ENCODE results near the gene LRRC75B. TPM values are rescaled to one million over a fixed set of nuclear protein-coding genes. Genes with fewer than 3 reads are reported as not detected.
A peak's percentile ranks its signal among the peaks of the same experiment; 100 is the strongest.
"Not testable (repeated sequence)": the region's sequence is repeated elsewhere in the genome, so short reads cannot be mapped to it uniquely, and the experiment has no call there.

Gene LRRC75B
- 10 to 100 TPM in 1 of 4 donors, 1 to 10 TPM in 3; 4.0 to 20.4 (median 7.8) TPM for total RNA-seq

GRCh38 chr22:24592851-24593558 lies at the start of gene LRRC75B:
LRRC75B (minus strand) TSS chr22:24593073; CDS start chr22:24593039, 34 bp downstream.
- Histone ChIP-seq H3K27me3 (no peaks in the 10 kb centered on the region), H3K4me1 (peaks cover 12 to 35% (median 25%) of the 10 kb centered on the region in 3 donors), H3K4me3 (peak within 1 kb of the TSS; percentile 59 to 93 (median 70)), H3K27ac (peak within 1 kb of the TSS; percentile 78 to 91 (median 84)), H3K36me3 (peaks cover 0 to 16% (median 0%) of the 10 kb centered on the region in 3 donors), H3K9me3 (no peaks in the 10 kb centered on the region)
- intact Hi-C loops (cut with DNase I), result no loop called here
- no peak for DNase-seq
- 31 to 60% methylated on average over 1 to 8 of the region's 72 CpGs for WGBS, 2 donors
- TF ChIP-seq POLR2A (IDR thresholded peaks at IDR 0.05), result peak in 2 of 4 donors; percentile 41 to 47
- no peak for TF ChIP-seq CTCF (IDR thresholded peaks at IDR 0.05)

GRCh38 chr22:24642307-24642706 lies 49.4 kb upstream of the LRRC75B start:
- DNase-seq; intact Hi-C loops (cut with DNase I); H3K27ac ChIP-seq; H3K36me3 ChIP-seq; H3K4me3 ChIP-seq; H3K27me3 ChIP-seq; H3K4me1 ChIP-seq; H3K9me3 ChIP-seq: not testable (repeated sequence)
- WGBS, 2 donors, result 67% methylated on average over 1 of the region's 1 CpG; no CpG with 5 or more reads in 1 of the 2 donors

GRCh38 chr22:24636513-24636912 lies 43.6 kb upstream of the LRRC75B start:
- H3K36me3 ChIP-seq; H3K4me3 ChIP-seq; DNase-seq; intact Hi-C loops (cut with DNase I); H3K9me3 ChIP-seq; H3K27me3 ChIP-seq; H3K27ac ChIP-seq: not testable (repeated sequence)
- H3K4me1 ChIP-seq, result peaks cover 0 to 15% (median 0%) of the 10 kb centered on the region in 3 donors
- WGBS, 2 donors, result 80 to 96% methylated on average over 3 of the region's 3 CpGs

GRCh38 chr22:24634776-24635389 lies 42.0 kb upstream of the LRRC75B start:
- DNase-seq; H3K36me3 ChIP-seq; H3K27ac ChIP-seq; H3K27me3 ChIP-seq; H3K9me3 ChIP-seq; H3K4me3 ChIP-seq; intact Hi-C loops (cut with DNase I): not testable (repeated sequence)
- 40 to 50% methylated on average over 1 to 3 of the region's 10 CpGs for WGBS, 2 donors
- H3K4me1 ChIP-seq, result peaks cover 0 to 19% (median 0%) of the 10 kb centered on the region in 3 donors

- DNase-seq; H3K27me3 ChIP-seq; H3K4me3 ChIP-seq; H3K27ac ChIP-seq; H3K36me3 ChIP-seq; intact Hi-C loops (cut with DNase I); H3K9me3 ChIP-seq: not testable (repeated sequence)
- 53 to 61% methylated on average over 9 to 16 of the region's 16 CpGs for WGBS, 2 donors
- H3K4me1 ChIP-seq, result peaks cover 0 to 19% (median 0%) of the 10 kb centered on the region in 3 donors
Observed at GRCh38 chr22:24633231-24634023, 40.6 kb upstream of the LRRC75B start.

- H3K4me1 ChIP-seq, result peaks cover 0 to 19% (median 0%) of the 10 kb centered on the region in 3 donors
- H3K4me3 ChIP-seq; intact Hi-C loops (cut with DNase I); DNase-seq; H3K27ac ChIP-seq; H3K9me3 ChIP-seq; H3K27me3 ChIP-seq; H3K36me3 ChIP-seq: not testable (repeated sequence)
- WGBS, 2 donors, result 18 to 24% methylated on average over 4 to 5 of the region's 13 CpGs
Observed at GRCh38 chr22:24632642-24633041, 39.8 kb upstream of the LRRC75B start.

GRCh38 chr22:24631430-24632122 lies 38.7 kb upstream of the LRRC75B start:
- 43 to 80% methylated on average over 1 of the region's 16 CpGs for WGBS, 2 donors
- H3K36me3 ChIP-seq; H3K9me3 ChIP-seq; H3K4me3 ChIP-seq; H3K27ac ChIP-seq; H3K27me3 ChIP-seq; DNase-seq; intact Hi-C loops (cut with DNase I): not testable (repeated sequence)
- peaks cover 0 to 19% (median 0%) of the 10 kb centered on the region in 3 donors for H3K4me1 ChIP-seq

- H3K4me1 ChIP-seq, result peaks cover 0 to 19% (median 0%) of the 10 kb centered on the region in 3 donors
- H3K27ac ChIP-seq; H3K36me3 ChIP-seq; DNase-seq; H3K4me3 ChIP-seq; H3K27me3 ChIP-seq; H3K9me3 ChIP-seq; intact Hi-C loops (cut with DNase I): not testable (repeated sequence)
- whole genome bisulfite sequencing, 2 donors, result 35 to 53% methylated on average over 7 of the region's 7 CpGs
Observed at GRCh38 chr22:24630812-24631427, 38.0 kb upstream of the LRRC75B start.

Measured in esophagus squamous epithelium (tissue), 5 donors.